NCI-H748 (cell line): ENCODE data around the gene QPCTL.

Experiments used
- DNase-seq: peaks from one replicate; lab custom pipeline; 2025; ENCODE audit not compliant: unreplicated experiment; lab: John Stamatoyannopoulos, UW

Gene QPCTL

DNA sequence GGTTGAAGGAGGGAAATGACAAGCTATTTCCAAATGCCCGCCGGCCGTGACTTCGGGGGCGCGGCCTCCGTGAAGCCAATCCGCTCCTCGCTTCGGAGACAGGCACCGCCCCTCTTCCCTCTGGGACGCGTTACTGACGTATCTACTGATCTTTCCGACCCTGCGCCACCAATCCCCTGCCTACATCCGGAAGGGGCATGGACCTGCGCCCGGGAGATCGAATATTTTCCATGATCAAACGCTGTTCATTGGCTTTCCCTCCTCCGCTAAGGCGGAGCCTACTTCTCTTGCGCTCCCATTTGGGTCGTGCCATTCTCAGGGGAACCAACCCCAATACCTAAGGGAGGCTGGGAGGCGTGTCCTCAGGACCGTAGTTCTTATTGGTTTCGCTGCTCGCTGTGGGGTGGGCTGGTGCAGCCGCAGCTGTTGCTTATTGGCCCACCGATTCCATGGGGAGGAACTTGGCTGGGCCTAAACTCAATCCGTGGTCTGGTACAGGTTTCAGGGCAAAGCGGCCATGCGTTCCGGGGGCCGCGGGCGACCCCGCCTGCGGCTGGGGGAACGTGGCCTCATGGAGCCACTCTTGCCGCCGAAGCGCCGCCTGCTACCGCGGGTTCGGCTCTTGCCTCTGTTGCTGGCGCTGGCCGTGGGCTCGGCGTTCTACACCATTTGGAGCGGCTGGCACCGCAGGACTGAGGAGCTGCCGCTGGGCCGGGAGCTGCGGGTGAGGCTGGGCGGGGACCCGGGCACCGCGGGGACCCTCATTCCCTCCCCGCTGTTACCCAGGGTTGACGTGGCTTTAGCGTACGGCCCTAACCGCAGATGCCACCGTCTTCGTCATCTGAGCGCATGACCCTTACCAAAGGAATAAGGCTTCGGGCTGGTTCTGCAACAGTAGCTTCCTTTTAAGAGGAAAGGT lies at the start of gene QPCTL:
QPCTL (plus strand) TSS at position 480 of the 919 bp plus-strand sequence; CDS start at position 518, 38 bp downstream.
- peak; percentile 100 for DNase-seq

DNA sequence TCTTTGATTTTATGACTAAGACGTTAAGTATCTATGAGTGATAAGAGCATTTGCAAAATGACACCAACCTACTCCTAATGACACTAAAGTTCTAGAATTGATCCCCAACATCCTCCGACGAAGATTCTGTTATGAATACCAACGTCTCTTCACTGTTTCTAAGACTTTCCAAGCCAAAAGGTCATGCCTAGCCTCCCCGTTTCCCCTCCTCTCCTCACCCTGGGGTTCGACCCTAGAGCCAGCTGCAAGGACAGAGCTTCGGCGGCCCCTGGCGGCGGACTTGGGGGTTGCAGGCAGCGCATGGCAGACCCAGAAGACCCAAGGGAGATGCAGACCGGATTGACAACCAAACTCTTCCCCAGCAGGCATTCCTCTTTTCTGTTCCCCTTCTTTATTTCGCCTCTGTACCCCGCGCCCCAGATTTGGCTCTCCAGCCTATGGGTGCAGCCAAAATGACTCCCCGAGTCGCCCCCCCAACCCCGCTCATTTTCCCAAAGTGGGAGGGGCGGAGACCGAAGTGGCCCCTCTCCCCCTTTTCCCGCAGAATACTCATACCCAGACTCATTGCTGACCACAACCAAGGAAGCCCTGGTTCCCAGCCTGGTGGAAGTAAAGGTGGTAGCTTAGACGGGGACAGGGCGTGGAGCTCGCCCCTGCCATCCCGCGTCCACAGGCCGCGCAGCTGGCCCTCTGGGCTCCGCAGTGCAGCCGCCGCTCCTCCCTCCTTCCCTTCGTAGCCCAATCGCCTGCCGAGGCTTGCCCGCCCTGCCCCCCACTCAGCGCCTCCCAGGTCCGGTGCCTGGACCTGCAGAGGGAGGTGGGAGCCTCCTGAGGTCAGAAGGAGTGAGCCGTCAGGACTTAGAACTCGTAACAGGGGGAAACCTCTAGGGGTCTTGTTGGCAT lies 49.2 kb upstream of the QPCTL start:
- peak; percentile 86 for DNase-seq

DNA sequence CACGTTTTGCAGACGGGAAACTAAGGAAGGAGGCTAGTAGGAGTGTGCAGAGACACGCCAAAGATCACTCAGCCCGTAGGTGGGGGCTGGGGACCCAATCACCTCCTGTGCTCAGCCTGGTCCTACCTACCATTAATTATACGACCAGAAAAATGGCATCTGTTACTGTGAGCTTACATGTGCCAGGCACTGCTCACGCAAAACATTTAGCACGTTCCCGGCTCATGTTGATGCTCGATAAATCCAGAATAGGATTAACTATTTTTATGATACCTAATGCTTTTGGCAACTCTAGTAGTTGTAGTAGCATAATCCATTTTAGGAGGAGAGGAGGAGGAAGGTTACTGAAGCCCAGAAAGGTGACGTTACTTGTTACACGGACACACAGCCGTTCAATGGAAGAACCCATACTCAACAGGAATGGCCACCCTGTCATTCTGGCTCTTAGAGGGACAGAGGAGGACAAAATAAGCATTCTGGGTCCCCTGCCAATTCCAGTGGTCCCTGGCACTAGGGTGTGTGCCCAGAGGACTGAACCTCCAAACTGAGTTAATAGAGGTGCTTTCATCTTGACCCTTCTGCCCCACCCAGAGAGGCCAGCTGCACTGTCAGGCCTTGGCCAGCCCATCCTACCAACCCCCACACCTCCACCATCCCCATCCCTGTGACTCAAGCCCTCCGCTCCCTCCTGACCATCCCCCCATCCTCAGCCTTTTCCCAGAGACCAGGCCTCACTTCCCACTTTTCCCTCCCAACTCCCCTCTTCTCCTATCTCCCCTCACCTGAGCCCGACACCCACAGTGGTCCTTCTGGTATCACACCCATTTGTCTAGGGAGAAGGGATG lies 48.3 kb upstream of the QPCTL start:
- no peak for DNase-seq

DNA sequence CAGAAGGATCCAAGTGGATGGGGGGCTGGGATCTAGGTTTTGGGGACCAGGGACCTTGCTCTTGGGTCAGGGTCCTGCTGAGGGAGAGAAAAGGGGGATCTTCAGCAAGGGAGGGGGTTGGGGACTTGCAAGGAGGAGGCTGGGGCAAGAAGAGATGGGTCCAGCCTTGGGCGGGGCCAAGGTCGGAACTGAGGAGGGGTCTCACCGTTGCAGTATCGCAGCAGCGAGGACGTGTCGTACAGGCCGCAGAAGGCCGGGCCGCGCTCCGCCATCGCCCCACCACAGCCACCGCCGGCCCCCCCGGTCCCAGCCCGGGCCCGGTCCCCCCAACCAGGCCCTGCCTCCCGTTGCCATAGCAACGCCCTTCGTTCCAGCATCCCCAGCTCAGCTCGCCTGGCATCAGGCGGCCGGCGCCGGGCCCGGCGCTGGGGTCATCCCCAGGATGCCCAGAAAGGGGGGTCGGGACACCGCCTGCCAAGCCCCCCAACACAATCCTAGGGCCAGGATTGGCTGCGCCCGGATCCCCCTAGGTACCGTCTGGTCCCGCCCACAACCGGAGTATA lies 47.3 kb upstream of the QPCTL start:
- no peak for DNase-seq

DNA sequence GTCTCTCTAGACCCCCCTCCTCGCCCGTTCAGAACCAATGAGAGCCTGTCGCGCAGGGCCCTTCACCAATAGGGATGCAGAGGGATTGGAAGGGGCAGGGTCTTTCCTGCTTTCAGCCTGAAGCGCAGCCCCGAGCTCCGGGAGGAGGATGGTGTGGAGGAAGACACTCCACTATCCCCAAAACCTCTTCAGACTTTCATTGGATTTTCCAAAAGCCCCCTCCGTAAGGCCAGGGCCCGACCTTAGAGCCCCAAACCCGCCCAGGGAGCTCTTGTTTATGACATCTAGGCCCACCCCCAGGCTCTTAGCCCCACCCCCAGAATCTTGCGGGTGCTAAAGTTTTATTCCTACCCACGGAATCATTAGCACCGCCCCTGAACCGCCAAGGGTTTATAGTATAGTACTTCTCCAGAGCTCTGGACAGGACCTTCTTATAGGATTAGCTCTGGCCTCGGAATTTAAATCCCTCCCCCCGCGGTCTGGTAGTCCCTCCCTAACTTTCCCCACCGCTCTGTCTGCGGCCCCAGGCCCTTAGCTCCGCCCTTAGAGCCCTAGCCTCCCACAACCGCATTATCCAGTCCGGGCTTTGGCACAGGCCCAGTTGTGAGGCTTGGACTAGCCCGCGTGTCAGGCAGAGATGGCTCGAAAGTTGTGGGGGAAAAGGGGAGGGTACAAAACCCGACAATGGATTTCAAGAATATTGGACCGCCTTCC lies 46.7 kb upstream of the QPCTL start:
- DNase-seq: peak; percentile 94

DNA sequence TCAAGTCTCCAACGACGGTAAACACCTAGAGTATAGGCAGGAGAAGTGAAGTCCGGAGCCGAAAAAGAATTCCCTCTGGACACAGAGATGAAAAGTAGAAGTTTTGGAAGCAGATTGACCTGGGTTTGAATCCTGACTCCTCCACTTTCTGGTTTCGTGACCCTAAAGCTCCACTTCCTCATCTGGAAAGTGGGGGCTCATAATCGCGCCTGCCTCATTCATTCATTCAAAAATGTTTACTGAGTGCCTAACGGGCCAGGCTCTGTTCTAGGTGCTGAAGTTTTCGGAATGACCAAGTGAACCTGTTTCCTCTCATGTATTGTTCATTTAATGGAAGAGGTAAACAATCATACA lies 46.1 kb upstream of the QPCTL start:
- no peak for DNase-seq

DNA sequence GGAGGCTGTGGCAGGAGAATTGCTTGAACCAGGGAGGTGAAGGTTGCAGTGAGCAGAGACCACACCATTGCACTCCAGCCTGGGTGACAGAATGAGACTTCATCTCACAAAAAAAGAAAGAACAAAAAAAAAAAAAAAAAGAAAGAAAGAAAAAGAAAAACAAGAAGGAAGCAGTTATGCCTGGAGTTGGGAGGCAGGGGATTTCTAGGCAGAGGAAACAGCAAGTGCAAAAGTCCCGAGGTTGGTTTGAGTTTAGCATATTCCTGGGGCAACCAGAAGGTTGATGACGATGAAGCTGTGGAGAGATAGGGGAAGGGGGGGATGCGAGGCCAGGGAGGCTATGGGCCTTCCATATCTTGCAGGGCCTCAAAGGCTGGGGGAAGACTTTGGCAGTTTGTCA lies 41.7 kb upstream of the QPCTL start:
- DNase-seq: no peak

DNA sequence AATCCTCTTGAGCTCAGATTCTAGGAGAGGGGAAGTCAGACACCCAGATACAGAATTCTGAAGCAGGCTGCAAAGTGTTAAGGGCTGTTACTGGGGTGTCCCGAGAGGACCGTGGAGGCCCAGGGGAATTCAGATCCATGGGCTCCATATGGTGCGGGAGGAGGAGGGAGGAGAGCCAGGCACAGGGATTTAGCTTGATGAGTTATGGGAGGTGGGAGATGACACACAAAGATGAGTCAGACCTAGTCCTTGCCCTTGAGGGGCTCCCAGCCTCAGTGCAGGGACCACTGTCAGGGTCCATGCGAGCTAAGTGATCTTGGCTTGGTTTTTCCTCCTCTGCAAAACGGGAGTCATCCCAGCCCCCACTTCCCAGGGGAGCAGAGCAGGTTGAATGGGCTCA lies 38.8 kb upstream of the QPCTL start:
- DNase-seq: no peak

DNA sequence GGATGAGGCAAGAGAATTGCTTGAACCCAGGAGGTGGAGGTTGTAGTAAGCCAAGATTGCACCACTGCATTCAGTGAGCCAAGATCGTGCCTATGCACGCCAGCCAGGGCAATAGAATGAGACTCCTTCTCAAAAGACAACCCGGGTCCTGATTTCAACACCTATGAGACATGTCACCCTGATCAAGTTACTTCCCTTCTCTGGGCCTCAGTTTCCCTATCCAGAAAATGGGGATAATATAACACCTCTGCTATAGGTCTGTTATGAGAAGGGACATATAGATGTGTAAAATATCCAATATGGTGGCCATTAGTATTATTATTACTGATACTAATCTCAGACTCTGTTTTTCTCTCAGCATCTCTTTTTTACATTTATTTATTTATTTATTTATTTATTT lies 37.4 kb upstream of the QPCTL start:
- DNase-seq: no peak

DNA sequence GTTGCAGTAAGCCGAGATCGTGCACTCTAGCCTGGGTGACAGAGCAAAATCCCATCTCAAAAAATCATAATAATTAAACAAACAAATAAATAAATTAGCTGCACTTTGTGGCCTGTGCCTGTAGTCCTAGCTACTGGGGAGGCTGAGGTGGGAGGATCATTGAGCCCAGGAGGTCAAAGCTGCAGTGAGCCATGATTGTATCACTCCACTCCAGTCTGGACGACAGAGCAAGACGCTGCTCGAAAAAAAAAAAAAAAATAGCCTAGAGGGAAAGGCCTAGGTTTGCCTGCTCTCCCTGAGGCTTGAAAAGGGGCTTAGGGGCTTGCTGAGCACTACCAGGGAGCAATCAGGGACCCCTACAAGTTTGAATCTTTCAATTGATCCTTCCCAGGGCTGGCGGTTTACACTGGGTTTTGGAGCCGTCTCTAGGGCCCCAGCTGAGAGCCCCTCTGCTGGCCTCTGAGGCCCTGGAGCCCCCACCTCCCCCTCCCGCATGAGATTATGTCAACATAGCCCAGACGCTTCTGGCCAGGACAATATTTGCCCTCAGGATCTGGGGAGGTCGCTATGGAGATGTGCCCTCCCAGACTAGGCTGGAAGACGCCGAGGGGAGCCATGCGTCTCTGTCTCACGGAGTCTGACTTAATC lies 34.8 kb upstream of the QPCTL start:
- DNase-seq: peak; percentile 51

DNA sequence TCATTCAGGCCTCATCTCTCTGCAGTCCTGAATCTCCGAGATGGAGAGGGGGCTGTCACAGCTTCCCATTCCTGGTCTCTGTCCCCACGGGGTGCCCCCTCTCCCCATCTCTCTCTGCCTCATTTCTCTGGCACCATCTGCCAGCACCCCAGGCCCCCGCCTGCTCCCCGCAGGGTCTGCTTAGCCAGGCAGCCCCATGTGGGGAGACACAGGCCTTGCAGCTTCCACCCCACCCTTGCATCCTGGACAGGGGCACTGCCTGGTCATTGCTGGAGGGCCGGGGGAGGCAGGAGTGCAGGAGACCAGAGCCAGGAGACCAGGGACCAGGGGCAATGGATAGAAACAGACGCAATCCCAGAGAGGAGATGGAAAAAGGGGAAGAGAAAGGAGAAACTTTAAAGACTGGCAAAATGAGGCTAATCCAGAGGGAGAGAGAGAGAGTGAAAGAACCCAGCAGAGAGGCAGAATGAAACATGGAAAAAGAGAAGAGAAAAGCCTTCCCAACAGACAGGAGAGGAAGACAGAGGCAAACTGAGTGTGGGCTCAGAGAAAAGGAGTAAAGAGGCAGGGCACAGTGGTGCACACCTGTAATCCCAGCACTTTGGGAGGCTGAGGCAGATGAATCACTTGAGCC lies 33.3 kb upstream of the QPCTL start:
- no peak for DNase-seq

DNA sequence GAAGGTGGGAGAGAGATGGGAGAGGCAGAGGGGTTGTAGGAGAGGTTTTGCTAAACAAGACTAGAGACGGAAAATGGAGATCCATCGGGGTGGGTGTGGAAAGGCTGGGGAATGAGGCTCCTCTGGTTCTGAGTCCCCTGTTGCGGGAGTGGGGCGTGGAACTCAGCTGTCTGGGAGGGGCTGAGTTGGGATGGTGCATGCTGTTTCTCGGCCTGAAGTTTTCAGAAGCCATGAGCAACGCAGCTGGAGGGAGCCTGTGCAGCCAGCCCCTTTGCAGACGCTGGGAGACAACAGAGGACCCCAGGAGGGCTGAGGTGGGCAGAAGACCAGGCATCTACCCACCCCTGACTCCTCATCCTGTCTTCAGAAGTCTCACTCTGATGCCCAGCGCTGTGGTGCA lies 31.8 kb upstream of the QPCTL start:
- no peak for DNase-seq

DNA sequence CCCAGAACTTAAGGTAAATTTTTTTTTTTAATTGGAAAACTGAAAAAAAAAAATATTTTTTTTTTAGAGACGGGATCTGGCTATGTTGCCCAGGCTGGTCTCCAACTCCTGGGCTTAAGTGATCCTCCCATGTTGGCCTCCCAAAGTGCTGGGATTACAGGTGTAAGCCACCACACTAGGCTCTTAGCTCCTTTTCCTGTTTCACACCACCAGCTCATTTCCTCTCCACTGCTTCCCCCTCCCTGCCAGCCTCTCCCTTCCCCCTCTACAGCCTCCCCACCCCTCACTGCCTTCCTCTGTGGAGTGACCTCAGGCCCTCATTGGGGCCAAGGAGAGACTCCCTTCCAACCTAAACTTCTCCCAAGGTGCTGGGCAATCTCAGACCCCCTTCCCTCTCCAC lies 28.7 kb upstream of the QPCTL start:
- no peak for DNase-seq

DNA sequence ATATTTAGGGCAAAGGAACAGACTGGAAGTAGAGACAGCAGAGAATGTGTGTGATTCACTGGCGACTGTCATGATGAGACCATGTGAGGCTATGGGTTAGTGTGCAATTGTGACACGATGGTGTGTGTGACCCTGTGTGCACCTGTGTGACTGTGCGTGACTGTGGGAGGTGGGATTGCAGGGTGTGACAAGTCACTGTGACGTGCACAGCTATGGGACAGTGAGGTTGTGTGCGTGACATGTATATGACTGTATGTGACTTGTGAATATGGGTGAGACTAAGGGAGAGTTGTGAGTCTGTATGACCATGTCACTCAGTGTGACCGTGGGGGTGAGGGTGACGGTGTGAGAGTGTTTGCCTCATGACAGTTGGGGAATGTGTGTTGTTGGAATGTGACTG lies 27.9 kb upstream of the QPCTL start:
- no peak for DNase-seq

DNA sequence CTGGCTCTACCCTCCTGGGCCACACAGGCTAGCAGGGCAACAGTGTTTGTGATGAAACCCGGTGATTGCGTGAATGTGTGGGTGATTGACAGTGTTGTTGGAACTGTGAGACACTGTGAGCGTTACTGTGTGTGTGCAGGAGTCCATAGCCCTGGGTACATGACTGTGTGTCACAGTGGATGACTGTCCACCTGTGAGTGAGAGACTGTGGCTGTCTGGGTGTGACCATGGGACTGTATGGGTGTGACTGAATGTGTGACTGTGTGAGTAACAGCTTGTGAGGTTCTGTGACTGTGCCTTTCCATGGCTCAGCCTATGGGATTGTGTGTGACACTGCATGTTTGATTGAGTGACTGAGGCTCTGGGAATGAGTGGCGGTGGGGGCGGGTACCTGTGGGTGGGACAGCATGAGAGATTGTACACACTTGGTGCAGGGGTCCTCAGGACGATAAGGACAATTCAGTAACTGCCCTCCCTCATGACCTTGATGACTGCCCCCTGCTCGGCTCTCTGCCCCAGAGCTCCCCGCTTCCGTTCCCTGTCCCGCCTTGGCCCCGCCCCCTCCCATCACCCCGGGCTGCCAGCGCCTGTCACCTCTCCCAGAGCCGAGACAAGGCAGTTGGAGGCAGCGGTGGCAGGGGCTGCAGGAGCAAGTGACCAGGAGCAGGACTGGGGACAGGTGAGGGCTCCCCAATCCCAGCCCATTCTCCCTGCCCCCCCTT lies 24.7 kb upstream of the QPCTL start, which contains the start of gene GIPR:
GIPR (plus strand) TSS at position 602 of the 722 bp plus-strand sequence. CDS start 1,300 bp downstream, outside the sequence.
- peak; percentile 59 for DNase-seq

DNA sequence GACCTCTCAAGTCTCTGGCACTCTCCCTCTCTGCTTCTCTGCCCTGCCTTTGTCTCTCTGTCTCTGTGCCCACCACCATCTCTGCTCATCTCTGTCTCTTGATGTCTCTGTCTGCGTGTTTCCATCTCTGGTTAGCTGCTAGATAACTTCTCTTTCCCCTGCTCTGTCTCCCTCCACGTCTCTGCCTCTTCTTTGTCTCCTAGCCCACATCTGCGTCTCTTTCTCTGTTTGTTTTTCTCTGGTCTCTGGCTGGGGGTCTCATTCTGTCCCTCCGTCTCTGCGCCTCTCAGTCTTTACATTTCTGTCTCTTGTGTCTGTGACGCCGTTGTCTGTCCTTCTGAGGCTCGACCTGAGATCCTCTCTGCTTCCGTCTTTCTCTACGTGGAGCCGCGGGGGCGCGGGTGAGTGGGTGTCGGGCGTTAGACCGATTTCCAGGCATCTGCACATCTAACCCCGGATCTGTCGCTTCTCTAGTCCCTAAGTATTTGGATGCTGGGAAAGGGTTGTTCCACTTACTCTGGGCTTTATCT lies 24.1 kb upstream of the QPCTL start:
- DNase-seq: peak; percentile 46

DNA sequence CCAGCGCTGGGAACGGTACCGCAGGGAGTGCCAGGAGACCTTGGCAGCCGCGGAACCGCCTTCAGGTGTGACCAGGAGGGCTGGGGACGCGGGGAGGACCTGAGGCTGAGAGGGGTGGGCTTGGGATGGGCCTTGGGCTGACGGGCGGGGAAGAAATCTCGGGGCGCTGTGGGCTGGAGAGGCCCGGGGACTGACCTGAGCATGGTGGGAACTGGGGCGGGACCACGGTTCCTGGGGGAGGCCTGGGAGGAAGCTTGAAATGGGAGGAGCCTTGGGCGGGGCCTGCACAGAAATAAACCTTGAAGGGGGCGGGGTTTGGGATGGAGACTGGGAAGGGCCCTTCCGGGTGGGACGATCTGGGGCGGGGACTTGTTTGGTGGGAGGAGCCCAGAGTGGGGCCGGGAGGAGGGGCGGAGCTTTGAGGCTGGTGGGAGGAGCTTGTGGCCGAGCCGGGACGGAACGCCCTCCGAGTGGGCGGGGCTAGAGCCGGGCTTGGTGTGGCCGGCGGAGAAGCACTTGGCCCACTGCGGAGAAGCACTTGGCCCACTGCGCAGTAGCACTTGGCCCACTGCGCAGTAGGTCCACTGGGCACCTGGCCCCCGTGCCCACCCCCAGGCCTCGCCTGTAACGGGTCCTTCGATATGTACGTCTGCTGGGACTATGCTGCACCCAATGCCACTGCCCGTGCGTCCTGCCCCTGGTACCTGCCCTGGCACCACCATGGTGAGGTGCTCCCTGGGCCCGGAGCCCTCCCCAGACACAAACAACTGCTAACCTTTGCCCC lies 21.6 kb upstream of the QPCTL start:
- DNase-seq: peak; percentile 61
